Measurements from ENCODE around the gene UNC5A. TPM values are rescaled to one million over a fixed set of nuclear protein-coding genes. Genes with fewer than 3 reads are reported as not detected.

The UNC5A gene
- total RNA-seq, 1 donor from 2014 or later, result 0.05 TPM

- intact Hi-C loops (cut with DNase I), result no loop called here
- no peak for ATAC-seq (ENCODE audit: poor library complexity)
- DNase-seq, result no peak
These were observed 86.9 kb downstream of the UNC5A start for GRCh38 chr5:176897263-176897662.

- ATAC-seq (ENCODE audit: poor library complexity), result peak; percentile 63
- DNase-seq, result no peak
- intact Hi-C loops (cut with DNase I), result no loop called here
These were observed 89.0 kb downstream of the UNC5A start, which contains the start of gene HK3 for GRCh38 chr5:176899296-176899891. HK3 (minus strand) TSS chr5:176899346; CDS start chr5:176896159, 3,187 bp downstream.

- ATAC-seq (ENCODE audit: poor library complexity) (peak; percentile 20), DNase-seq (no peak)
- intact Hi-C loops (cut with DNase I), result no loop called here
These were observed 89.8 kb downstream of the UNC5A start for GRCh38 chr5:176899946-176900779.

GRCh38 chr5:176900780-176901204 lies 90.4 kb downstream of the UNC5A start:
- DNase-seq, result no peak
- no peak for ATAC-seq (ENCODE audit: poor library complexity)
- intact Hi-C loops (cut with DNase I), result no loop called here

GRCh38 chr5:176901260-176902101 lies 91.1 kb downstream of the UNC5A start:
- DNase-seq (no peak), ATAC-seq (ENCODE audit: poor library complexity) (peak; percentile 18)
- intact Hi-C loops (cut with DNase I), result no loop called here

- ATAC-seq (ENCODE audit: poor library complexity), result no peak
- intact Hi-C loops (cut with DNase I), result no loop called here
- no peak for DNase-seq
These were observed 91.9 kb downstream of the UNC5A start for GRCh38 chr5:176902102-176902814.

GRCh38 chr5:176902911-176903664 lies 92.7 kb downstream of the UNC5A start:
- DNase-seq, result no peak
- ATAC-seq (ENCODE audit: poor library complexity), result no peak
- intact Hi-C loops (cut with DNase I), result no loop called here

- intact Hi-C loops (cut with DNase I), result no loop called here
- no peak for DNase-seq
- ATAC-seq (ENCODE audit: poor library complexity), result no peak
These were observed 93.9 kb downstream of the UNC5A start for GRCh38 chr5:176904276-176904675.

GRCh38 chr5:176906126-176906525 lies 95.8 kb downstream of the UNC5A start:
- intact Hi-C loops (cut with DNase I), result no loop called here
- no peak for ATAC-seq (ENCODE audit: poor library complexity)
- no peak for DNase-seq

- ATAC-seq (ENCODE audit: poor library complexity) (no peak), DNase-seq (no peak)
- intact Hi-C loops (cut with DNase I), result no loop called here
These were observed 96.4 kb downstream of the UNC5A start for GRCh38 chr5:176906796-176907195.

- intact Hi-C loops (cut with DNase I), result no loop called here
- no peak for DNase-seq
- ATAC-seq (ENCODE audit: poor library complexity), result no peak
These were observed 98.5 kb downstream of the UNC5A start for GRCh38 chr5:176908675-176909368.

GRCh38 chr5:176912115-176912514 lies 101.8 kb downstream of the UNC5A start:
- ATAC-seq (ENCODE audit: poor library complexity) (no peak), DNase-seq (no peak)
- intact Hi-C loops (cut with DNase I), result no loop called here

GRCh38 chr5:176915906-176916305 lies 105.5 kb downstream of the UNC5A start:
- DNase-seq (no peak), ATAC-seq (ENCODE audit: poor library complexity) (no peak)
- intact Hi-C loops (cut with DNase I), result no loop called here

- ATAC-seq (ENCODE audit: poor library complexity) (no peak), DNase-seq (no peak)
- intact Hi-C loops (cut with DNase I), result no loop called here
These were observed 106.0 kb downstream of the UNC5A start for GRCh38 chr5:176916337-176916736.

GRCh38 chr5:176918613-176919012 lies 108.3 kb downstream of the UNC5A start:
- no peak for DNase-seq
- intact Hi-C loops (cut with DNase I), result no loop called here
- no peak for ATAC-seq (ENCODE audit: poor library complexity)

- DNase-seq (no peak), ATAC-seq (ENCODE audit: poor library complexity) (no peak)
- intact Hi-C loops (cut with DNase I), result no loop called here
These were observed 111.4 kb downstream of the UNC5A start for GRCh38 chr5:176921714-176922113.

GRCh38 chr5:176922817-176923216 lies 112.5 kb downstream of the UNC5A start:
- ATAC-seq (ENCODE audit: poor library complexity), result no peak

GRCh38 chr5:176927562-176927961 lies 117.2 kb downstream of the UNC5A start:
- ATAC-seq (ENCODE audit: poor library complexity), result no peak
- DNase-seq, result no peak
- intact Hi-C loops (cut with DNase I), result no loop called here

More at GRCh38 chr5:176922817-176923216, 112.5 kb downstream of the UNC5A start:
- DNase-seq, result no peak
- intact Hi-C loops (cut with DNase I), result no loop called here

Data from Right ventricle myocardium superior (tissue), 1 donor.